Measurements from ENCODE around the gene HDDC2. TPM values are rescaled to one million over a fixed set of nuclear protein-coding genes. Genes with fewer than 3 reads are reported as not detected.

The HDDC2 gene
- total and polyA plus RNA-seq, 2 of the 8 experiments (the other 6 are each of a cell fraction or from before 2014, with no cell fraction given): 89.3 to 129 TPM

- TF ChIP-seq POLR2A (IDR thresholded peaks at IDR 0.05; ENCODE audit: control extremely low read depth in 1 of 2, low read depth in 2 of 2, low read length in 2 of 2): no peak
- no peak for TF ChIP-seq CHD7 (IDR thresholded peaks at IDR 0.05; ENCODE audit: insufficient replicate concordance, low read length)
- no peak for TF ChIP-seq SIX5 (IDR thresholded peaks at IDR 0.05; ENCODE audit: low read depth, low read length)
- no peak for TF ChIP-seq SIRT6 (IDR thresholded peaks at IDR 0.05; ENCODE audit: low read length)
- no peak for TF ChIP-seq GTF2F1 (IDR thresholded peaks at IDR 0.05; ENCODE audit: borderline replicate concordance, low read depth, low read length)
- TF ChIP-seq RFX5 (IDR thresholded peaks at IDR 0.05; ENCODE audit: borderline replicate concordance, low read depth, low read length): no peak
Measured at GRCh38 chr6:125233202-125233601, 68.6 kb downstream of the HDDC2 start (continued).

Data from H1 (cell line).